HEK293 (cell line): ENCODE results near the gene EEF1AKMT4.
A peak's percentile ranks its signal among the peaks of the same experiment; 100 is the strongest.

ENCODE experiments used
- CTCF ChIA-PET: fragments of 350-600 bp; formaldehyde crosslinking; extraction: SDS; loops from one replicate; lab custom pipeline; 2021; ENCODE audit warnings: antibody characterized with exemption; lab: Yijun Ruan, JAX
- POLR2A ChIA-PET: fragments of 300-600 bp; formaldehyde crosslinking; extraction: SDS; loops from one replicate; lab custom pipeline; 2020; ENCODE audit warnings: antibody characterized with exemption, inconsistent platforms; lab: Yijun Ruan, JAX
- H3K27ac ChIP-seq: fragments of 200-500 bp; sonication (Bioruptor generic); 2 replicates; pipeline ENCODE4 v1.5.1; 2014; ENCODE audit warnings: low read depth, low read length, control low read depth, inconsistent platforms; ENCODE audit errors: extremely low read depth
- H3K36me3 ChIP-seq, 2 experiments: fragments of 200-500 bp in 1 of 2; sonication (Bioruptor generic) in 1 of 2; 1 replicate in 1 of 2; 2 replicates in 1 of 2; pipeline ENCODE4 v1.5.1; 2014 to 2017; ENCODE audit warnings: inconsistent platforms in 2 of 2, low read length in 2 of 2; ENCODE audit not compliant: control insufficient read depth in 2 of 2, insufficient read depth in 1 of 2
- H3K4me1 ChIP-seq: fragments of 200-500 bp; sonication (Bioruptor generic); 2 replicates; pipeline ENCODE4 v1.5.1; 2014; ENCODE audit warnings: mild to moderate bottlenecking, low read length, inconsistent platforms; ENCODE audit not compliant: control insufficient read depth, insufficient read depth
- H3K4me3 ChIP-seq: 2 replicates; pipeline ENCODE4 v1.5.1; 2011; ENCODE audit warnings: low read depth, mild to moderate bottlenecking, control low read depth, low read length, moderate library complexity
- H3K9me3 ChIP-seq: fragments of 200-500 bp; sonication (Bioruptor generic); 2 replicates; pipeline ENCODE4 v1.5.1; 2014; ENCODE audit warnings: low read depth, low read length, inconsistent platforms; ENCODE audit not compliant: control insufficient read depth, insufficient read depth
- EGR2 ChIP-seq: fragments of 450-650 bp; formaldehyde crosslinking; IDR thresholded peaks from 2 replicates; pipeline ENCODE4 v1.5.1; 2016; ENCODE audit warnings: low read depth, missing biosample characterization, missing genetic modification characterization
- HIC1 ChIP-seq: fragments of 450-650 bp; formaldehyde crosslinking; IDR thresholded peaks from 2 replicates; pipeline ENCODE4 v1.5.1; 2016; ENCODE audit warnings: missing biosample characterization, missing genetic modification characterization
- REST ChIP-seq: fragments of 450-650 bp; formaldehyde crosslinking; IDR thresholded peaks from 2 replicates; pipeline ENCODE4 v1.5.1; 2016; ENCODE audit warnings: missing biosample characterization, missing genetic modification characterization
- SP7 ChIP-seq: fragments of 450-650 bp; formaldehyde crosslinking; IDR thresholded peaks from 2 replicates; pipeline ENCODE4 v1.5.1; 2016; ENCODE audit warnings: missing biosample characterization, missing genetic modification characterization
- ZBTB17 ChIP-seq: fragments of 450-650 bp; formaldehyde crosslinking; IDR thresholded peaks from 2 replicates; pipeline ENCODE4 v1.5.1; 2016; ENCODE audit warnings: missing biosample characterization, missing genetic modification characterization
- ZFHX2 ChIP-seq: fragments of 450-650 bp; formaldehyde crosslinking; conservative IDR thresholded peaks from 2 replicates; pipeline ENCODE4 v1.5.1; 2016; ENCODE audit warnings: missing biosample characterization, missing genetic modification characterization
- ZIC2 ChIP-seq: fragments of 450-650 bp; formaldehyde crosslinking; IDR thresholded peaks from 2 replicates; pipeline ENCODE4 v1.5.1; 2016; ENCODE audit warnings: missing biosample characterization, missing genetic modification characterization
- ZNF10 ChIP-seq: fragments of 450-650 bp; formaldehyde crosslinking; IDR thresholded peaks from 2 replicates; pipeline ENCODE4 v1.5.1; 2017; ENCODE audit warnings: missing biosample characterization, missing genetic modification characterization
- ZNF114 ChIP-seq: fragments of 450-650 bp; formaldehyde crosslinking; IDR thresholded peaks from 2 replicates; pipeline ENCODE4 v1.5.0; 2017; ENCODE audit warnings: missing biosample characterization, missing genetic modification characterization
- ZNF155 ChIP-seq: fragments of 450-650 bp; formaldehyde crosslinking; IDR thresholded peaks from 2 replicates; pipeline ENCODE4 v1.5.1; 2016; ENCODE audit warnings: missing biosample characterization, missing genetic modification characterization
- ZNF248 ChIP-seq: fragments of 450-650 bp; formaldehyde crosslinking; IDR thresholded peaks from 2 replicates; pipeline ENCODE4 v1.5.1; 2017; ENCODE audit warnings: missing biosample characterization, missing genetic modification characterization
- ZNF341 ChIP-seq: fragments of 450-650 bp; formaldehyde crosslinking; IDR thresholded peaks from 2 replicates; pipeline ENCODE4; 2016; ENCODE audit warnings: low read depth, missing biosample characterization, missing genetic modification characterization
- ZNF560 ChIP-seq: fragments of 450-650 bp; formaldehyde crosslinking; IDR thresholded peaks from 2 replicates; pipeline ENCODE4 v1.5.1; 2017; ENCODE audit warnings: missing biosample characterization, missing genetic modification characterization, borderline replicate concordance
- ZNF621 ChIP-seq: fragments of 450-650 bp; formaldehyde crosslinking; IDR thresholded peaks from 2 replicates; pipeline ENCODE4 v1.5.1; 2017; ENCODE audit warnings: missing biosample characterization, missing genetic modification characterization
- ZNF660 ChIP-seq: fragments of 450-650 bp; IDR thresholded peaks from 2 replicates; pipeline ENCODE4 v1.5.1; 2018; ENCODE audit warnings: missing biosample characterization, mild to moderate bottlenecking, missing genetic modification characterization
- ZNF747 ChIP-seq: fragments of 450-650 bp; formaldehyde crosslinking; IDR thresholded peaks from 2 replicates; pipeline ENCODE4 v1.5.1; 2016; ENCODE audit warnings: missing biosample characterization, missing genetic modification characterization
- TF ChIP-seq, protein P1 (sequence below): fragments of 450-650 bp; formaldehyde crosslinking; IDR thresholded peaks from 2 replicates; pipeline ENCODE4 v1.5.1; 2016; ENCODE audit warnings: missing biosample characterization, missing genetic modification characterization
- TF ChIP-seq, protein P2 (sequence below): fragments of 450-650 bp; formaldehyde crosslinking; optimal IDR thresholded peaks from 2 replicates; pipeline ENCODE3; 2016; ENCODE audit warnings: missing biosample characterization, mild to moderate bottlenecking, missing genetic modification characterization
- TF ChIP-seq, protein P3 (sequence below): sonication (generic); formaldehyde crosslinking; IDR thresholded peaks from 2 replicates; pipeline ENCODE4 v1.8.1; 2022; ENCODE audit warnings: mild to moderate bottlenecking, moderate library complexity, missing genetic modification reagents
- TF ChIP-seq, protein P4 (sequence below): fragments of 450-650 bp; formaldehyde crosslinking; IDR thresholded peaks from 2 replicates; pipeline ENCODE4 v1.5.1; 2016; ENCODE audit warnings: missing biosample characterization, missing genetic modification characterization

Gene EEF1AKMT4

DNA sequence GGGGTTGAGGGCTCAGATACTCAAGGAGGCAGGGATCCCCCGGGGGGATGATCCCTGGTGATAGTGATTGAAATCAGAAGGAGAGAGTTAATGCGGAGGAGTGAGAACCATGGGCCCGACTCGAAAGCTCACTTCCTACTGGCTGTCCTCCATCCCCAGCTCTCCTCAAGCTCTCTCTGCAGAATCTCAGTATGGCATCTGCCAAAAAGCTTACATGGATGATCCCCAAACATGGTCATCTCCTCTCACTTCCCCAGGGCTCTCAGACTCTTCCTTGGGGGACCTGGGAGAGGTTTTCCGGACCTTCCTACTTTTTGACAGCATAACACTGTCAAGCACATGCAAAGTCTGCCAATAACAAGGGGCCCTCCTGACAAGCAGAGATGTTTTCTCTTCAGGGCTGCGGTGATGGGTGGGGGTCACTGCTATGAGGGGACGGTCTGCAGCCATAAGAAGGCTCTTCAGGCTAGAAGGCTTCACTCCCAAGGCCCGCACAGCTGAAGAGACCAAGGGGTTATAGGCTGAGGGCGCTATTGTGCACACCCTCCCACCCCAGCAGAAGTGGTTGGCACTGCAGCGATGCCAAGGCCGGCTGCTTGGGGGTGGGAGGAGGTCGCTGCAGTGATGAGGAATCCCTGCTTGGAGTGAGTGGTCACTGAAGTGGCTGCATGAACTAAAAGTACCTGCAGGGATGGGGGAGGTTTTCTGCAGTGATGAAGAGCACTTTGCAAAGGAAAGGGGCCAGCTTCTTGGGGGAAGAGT is 20.9 kb upstream of the EEF1AKMT4 start:
- no peaks in the 10 kb centered on the region for H3K36me3 ChIP-seq
- ChIA-PET CTCF (interaction anchor here (0.6 to 4.4 kb wide), 20 partner anchors 9 to 287 kb away, joined by 3 to 66 read pairs (median 4); no protein-coding TSS in a partner anchor), POLR2A (interaction anchor here (0.7 to 2.0 kb wide), 2 partner anchors 43 to 94 kb away, joined by 3 to 4 read pairs; partner anchors contain the start of genes ABCF3 and EIF2B5)
- TF ChIP-seq ZNF341 (tag by site-specific recombination) (peak; percentile 44; the same call in 1 of the 2 replicates), ZNF114 (tag by site-specific recombination) (no peak)
- TF ChIP-seq, all 188 proteins: peak for 1
- no peak overlapping the region; the same call in 1 of the 2 replicates for H3K4me3 ChIP-seq
- H3K4me1 ChIP-seq: no peaks in the 10 kb centered on the region
- H3K27ac ChIP-seq: no peak overlapping the region
- no peaks in the 10 kb centered on the region for H3K9me3 ChIP-seq

DNA sequence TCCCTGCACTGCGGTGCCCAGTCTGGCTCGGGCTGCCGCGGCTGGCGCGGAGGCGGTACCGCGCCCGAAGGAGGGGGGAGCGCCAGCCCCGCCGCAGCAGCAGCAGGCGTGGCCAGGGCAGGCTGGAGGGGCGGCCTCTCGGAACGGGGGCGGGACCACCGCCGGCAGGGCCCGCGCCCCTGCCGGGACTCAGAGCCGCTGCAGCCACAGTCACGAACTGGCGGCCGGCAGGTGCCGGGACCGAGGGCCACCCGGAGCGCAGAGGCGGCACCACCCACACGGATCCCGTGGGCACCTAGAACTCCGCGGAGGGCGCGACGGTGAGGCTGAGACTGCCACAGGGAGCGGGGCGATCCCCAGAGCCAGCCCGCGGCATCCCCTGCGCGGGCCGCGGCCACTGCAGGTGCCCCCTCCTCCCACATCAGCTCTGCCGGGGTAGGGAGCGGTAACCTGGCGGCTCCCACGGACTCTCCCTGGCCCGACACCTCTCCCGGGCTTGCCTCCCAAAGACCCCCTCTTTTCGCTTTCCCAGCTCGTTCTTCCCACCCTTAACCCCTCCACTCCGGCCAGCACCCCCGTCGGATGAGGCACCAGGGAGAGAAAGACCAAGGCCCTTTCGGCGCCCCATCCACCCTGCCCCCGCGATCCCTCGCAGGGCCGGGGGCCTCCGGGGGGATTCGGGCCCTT is 19.9 kb upstream of the EEF1AKMT4 start, which contains the start of gene VWA5B2:
Gene VWA5B2, plus strand, starts transcription at position 192 of the 687 bp plus-strand sequence. CDS start 944 bp downstream, outside the sequence.
- POLR2A ChIA-PET: interaction anchor here (2.0 kb wide), 1 partner anchor 44 kb away, joined by 4 read pairs; the partner anchor contains the start of gene ABCF3
- CTCF ChIA-PET: interaction anchor here (0.6 to 4.4 kb wide), 6 partner anchors 10 to 65 kb away, joined by 3 to 66 read pairs (median 5); partner anchors contain the start of gene CAMK2N2
- H3K27ac ChIP-seq: no peak within 1 kb of the TSS
- TF ChIP-seq EGR2 (tag by site-specific recombination) (peak; percentile 75), SP7 (peak; percentile 72), ZNF248 (no peak), REST (tag by site-specific recombination) (0 out of 2 replicates have a peak, but pooled peaks have one; percentile 20), ZNF621 (tag by site-specific recombination) (no peak), ZFHX2 (tag by site-specific recombination) (peak; percentile 90), ZNF560 (tag by site-specific recombination) (no peak), ZBTB17 (tag by site-specific recombination) (0 out of 2 replicates have a peak, but pooled peaks have one; percentile 19), HIC1 (peak; percentile 67; the same call in 1 of the 2 replicates), ZNF747 (tag by site-specific recombination) (no peak), ZIC2 (tag by site-specific recombination) (peak; percentile 14; the same call in 1 of the 2 replicates), ZNF660 (peak; percentile 68; the same call in 1 of the 2 replicates), ZNF155 (tag by site-specific recombination) (no peak), ZNF10 (tag by site-specific recombination) (0 out of 2 replicates have a peak, but pooled peaks have one; percentile 26)
- TF ChIP-seq, protein P1, sequence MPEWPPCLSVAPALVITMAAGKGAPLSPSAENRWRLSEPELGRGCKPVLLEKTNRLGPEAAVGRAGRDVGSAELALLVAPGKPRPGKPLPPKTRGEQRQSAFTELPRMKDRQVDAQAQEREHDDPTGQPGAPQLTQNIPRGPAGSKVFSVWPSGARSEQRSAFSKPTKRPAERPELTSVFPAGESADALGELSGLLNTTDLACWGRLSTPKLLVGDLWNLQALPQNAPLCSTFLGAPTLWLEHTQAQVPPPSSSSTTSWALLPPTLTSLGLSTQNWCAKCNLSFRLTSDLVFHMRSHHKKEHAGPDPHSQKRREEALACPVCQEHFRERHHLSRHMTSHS (tag by site-specific recombination): no peak
- TF ChIP-seq, protein P2, sequence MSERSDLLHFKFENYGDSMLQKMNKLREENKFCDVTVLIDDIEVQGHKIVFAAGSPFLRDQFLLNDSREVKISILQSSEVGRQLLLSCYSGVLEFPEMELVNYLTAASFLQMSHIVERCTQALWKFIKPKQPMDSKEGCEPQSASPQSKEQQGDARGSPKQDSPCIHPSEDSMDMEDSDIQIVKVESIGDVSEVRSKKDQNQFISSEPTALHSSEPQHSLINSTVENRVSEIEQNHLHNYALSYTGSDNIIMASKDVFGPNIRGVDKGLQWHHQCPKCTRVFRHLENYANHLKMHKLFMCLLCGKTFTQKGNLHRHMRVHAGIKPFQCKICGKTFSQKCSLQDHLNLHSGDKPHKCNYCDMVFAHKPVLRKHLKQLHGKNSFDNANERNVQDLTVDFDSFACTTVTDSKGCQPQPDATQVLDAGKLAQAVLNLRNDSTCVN (tag by site-specific recombination): peak; percentile 66
- TF ChIP-seq, protein P3, sequence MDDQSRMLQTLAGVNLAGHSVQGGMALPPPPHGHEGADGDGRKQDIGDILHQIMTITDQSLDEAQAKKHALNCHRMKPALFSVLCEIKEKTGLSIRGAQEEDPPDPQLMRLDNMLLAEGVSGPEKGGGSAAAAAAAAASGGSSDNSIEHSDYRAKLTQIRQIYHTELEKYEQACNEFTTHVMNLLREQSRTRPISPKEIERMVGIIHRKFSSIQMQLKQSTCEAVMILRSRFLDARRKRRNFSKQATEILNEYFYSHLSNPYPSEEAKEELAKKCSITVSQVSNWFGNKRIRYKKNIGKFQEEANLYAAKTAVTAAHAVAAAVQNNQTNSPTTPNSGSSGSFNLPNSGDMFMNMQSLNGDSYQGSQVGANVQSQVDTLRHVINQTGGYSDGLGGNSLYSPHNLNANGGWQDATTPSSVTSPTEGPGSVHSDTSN: 0 out of 2 replicates have a peak, but pooled peaks have one; percentile 34
- TF ChIP-seq, protein P4, sequence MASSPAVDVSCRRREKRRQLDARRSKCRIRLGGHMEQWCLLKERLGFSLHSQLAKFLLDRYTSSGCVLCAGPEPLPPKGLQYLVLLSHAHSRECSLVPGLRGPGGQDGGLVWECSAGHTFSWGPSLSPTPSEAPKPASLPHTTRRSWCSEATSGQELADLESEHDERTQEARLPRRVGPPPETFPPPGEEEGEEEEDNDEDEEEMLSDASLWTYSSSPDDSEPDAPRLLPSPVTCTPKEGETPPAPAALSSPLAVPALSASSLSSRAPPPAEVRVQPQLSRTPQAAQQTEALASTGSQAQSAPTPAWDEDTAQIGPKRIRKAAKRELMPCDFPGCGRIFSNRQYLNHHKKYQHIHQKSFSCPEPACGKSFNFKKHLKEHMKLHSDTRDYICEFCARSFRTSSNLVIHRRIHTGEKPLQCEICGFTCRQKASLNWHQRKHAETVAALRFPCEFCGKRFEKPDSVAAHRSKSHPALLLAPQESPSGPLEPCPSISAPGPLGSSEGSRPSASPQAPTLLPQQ (tag by site-specific recombination): 0 out of 2 replicates have a peak, but pooled peaks have one; percentile 42

More for the DNA sequence above, 19.9 kb upstream of the EEF1AKMT4 start, which contains the start of gene VWA5B2:
- Histone ChIP-seq H3K9me3 (no peaks in the 10 kb centered on the region), H3K4me1 (no peaks in the 10 kb centered on the region), H3K4me3 (peak within 1 kb of the TSS; percentile 70), H3K36me3 (no peaks in the 10 kb centered on the region)
